Osteocyte (in vitro differentiated cells): ENCODE results near the gene AMBN. TPM values are rescaled to one million over a fixed set of nuclear protein-coding genes. Genes with fewer than 3 reads are reported as not detected.

Experiments
- DNase-seq: peaks from one replicate; pipeline ENCODE4 v3.0.0; 2021; ENCODE audit warnings: mixed read lengths; ENCODE audit not compliant: unreplicated experiment; ENCODE audit errors: extremely low spot score
- H3K27ac Mint-ChIP-seq: one replicate; pipeline ENCODE4 v1.8.0; 2021; ENCODE audit warnings: mild to moderate bottlenecking, mixed read lengths; ENCODE audit not compliant: unreplicated experiment
- H3K27me3 Mint-ChIP-seq: one replicate; pipeline ENCODE4 v1.8.0; 2021; ENCODE audit warnings: mixed read lengths; ENCODE audit not compliant: unreplicated experiment
- H3K36me3 Mint-ChIP-seq: one replicate; pipeline ENCODE4 v1.8.0; 2021; ENCODE audit warnings: mixed read lengths; ENCODE audit not compliant: unreplicated experiment
- H3K4me1 Mint-ChIP-seq: one replicate; pipeline ENCODE4 v1.8.0; 2021; ENCODE audit warnings: mixed read lengths; ENCODE audit not compliant: unreplicated experiment
- H3K4me3 Mint-ChIP-seq: one replicate; pipeline ENCODE4 v1.8.0; 2021; ENCODE audit warnings: mild to moderate bottlenecking, moderate library complexity, mixed read lengths; ENCODE audit not compliant: unreplicated experiment
- H3K9me3 Mint-ChIP-seq: one replicate; pipeline ENCODE4 v1.8.0; 2021; ENCODE audit warnings: mixed read lengths; ENCODE audit not compliant: unreplicated experiment
- CTCF ChIP-seq: fragments of 200-600 bp; sonication (generic); IDR thresholded peaks from 2 replicates; pipeline ENCODE4 v1.5.0; 2021; ENCODE audit warnings: antibody characterized with exemption, mild to moderate bottlenecking, moderate library complexity
- total RNA-seq: library from RNA; stranded (reverse); gene quantifications from 2 replicates; pipeline ENCODE4 v1.2.1, GENCODE V29; 2021

The AMBN gene
- total RNA-seq, 1 donor from 2014 or later = not detected

GRCh38 chr4:70606459-70606858, 14.4 kb downstream of the AMBN start:
- Mint-ChIP-seq H3K27me3 (peaks cover 58% of the 10 kb centered on the region), H3K36me3 (no peaks in the 10 kb centered on the region), H3K4me3 (no peak overlapping the region), H3K27ac (no peak overlapping the region), H3K4me1 (no peaks in the 10 kb centered on the region), H3K9me3 (no peaks in the 10 kb centered on the region)
- DNase-seq = no peak
- TF ChIP-seq CTCF = no peak

DNA sequence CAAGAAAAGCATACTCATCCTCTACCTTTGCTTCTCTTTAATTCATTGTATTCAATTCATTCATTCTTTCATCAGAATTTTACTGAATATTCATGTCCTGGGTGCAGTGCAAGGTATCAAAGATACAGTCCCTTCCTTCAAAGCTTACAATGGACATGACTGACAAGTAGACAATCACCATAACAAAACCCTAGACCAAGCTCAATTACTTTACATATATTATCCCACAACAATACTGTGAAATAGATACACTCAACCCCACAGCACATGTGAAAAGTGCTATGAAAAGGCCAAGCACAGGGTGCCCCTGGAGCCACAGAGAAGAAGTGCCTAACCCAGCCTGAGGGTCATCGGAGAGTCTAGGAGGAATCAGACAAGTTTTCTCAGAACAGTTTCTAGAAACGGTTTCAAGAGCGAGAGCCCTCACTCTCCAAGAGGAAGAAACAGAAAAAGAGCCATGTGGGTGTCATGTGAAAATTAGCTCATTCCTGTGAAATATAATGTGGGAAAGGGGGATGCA, 15.3 kb downstream of the AMBN start:
- DNase-seq = no peak
- Mint-ChIP-seq H3K9me3 (no peaks in the 10 kb centered on the region), H3K27me3 (peaks cover 51% of the 10 kb centered on the region), H3K4me1 (no peaks in the 10 kb centered on the region), H3K4me3 (no peak overlapping the region), H3K36me3 (no peaks in the 10 kb centered on the region), H3K27ac (no peak overlapping the region)
- TF ChIP-seq CTCF = no peak

DNA sequence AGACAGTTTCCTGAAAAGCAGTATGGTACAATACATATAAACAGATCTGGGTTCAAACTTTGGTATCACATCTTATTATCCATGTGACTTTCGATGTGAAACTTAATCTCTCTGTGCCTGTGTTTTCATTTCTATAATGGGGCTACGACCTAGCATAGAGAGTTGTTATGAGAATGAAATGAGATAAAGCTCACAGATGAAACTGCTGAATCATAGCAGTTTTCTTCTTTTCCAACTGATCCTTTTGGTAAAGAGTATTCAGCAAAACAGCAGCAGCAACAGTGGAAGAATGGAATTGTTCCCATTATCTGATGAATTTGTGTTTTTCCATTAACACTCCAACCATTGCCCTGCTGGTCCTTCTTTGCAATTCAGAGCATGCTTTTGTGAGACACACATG, 16.3 kb downstream of the AMBN start:
- no peaks in the 10 kb centered on the region for H3K36me3 Mint-ChIP-seq
- no peak overlapping the region for H3K4me3 Mint-ChIP-seq
- no peaks in the 10 kb centered on the region for H3K4me1 Mint-ChIP-seq
- TF ChIP-seq CTCF = no peak
- no peaks in the 10 kb centered on the region for H3K9me3 Mint-ChIP-seq
- peaks cover 58% of the 10 kb centered on the region for H3K27me3 Mint-ChIP-seq
- no peak for DNase-seq
- H3K27ac Mint-ChIP-seq = no peak overlapping the region

DNA sequence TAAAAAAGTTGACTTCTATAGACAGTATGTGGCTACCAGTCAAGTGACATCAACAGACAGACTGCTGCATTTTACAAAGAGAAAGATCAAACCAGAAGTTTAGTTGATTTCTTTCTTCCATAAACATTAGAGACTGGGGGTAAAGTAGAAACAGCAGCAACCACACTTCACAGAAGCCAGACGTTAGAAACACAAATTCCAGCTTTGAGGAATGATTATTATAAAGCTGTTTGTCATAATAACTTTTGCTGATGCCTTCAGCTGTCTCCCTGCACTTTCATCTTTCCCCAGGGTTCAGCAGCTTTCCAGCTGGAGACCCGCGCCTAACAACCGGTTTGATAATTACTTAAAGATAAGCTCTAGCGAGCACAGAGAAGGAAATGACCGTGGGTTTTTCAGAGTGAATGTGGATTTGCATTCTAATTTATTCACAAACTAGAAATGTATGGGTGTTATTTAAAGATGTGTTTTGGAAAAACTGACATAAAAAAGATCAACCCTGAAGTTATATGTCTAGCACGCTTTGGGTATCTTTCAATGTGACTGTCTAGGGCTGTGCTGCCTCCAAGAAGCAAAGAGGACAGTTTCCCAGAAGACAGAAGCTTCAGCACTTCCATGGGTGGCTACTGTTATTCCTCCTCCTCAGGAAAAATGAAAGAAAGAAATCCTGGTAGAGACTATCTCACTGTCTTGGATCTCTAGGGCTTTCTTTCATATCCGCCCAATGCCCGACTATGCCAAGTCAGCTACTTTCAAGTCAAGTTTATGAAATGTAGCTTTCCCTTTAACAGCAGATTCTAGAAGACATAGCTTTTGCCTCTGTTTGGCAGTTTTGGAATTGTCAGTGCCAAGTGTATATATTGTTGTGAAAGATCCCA, 21.5 kb downstream of the AMBN start:
- Mint-ChIP-seq H3K36me3 (no peaks in the 10 kb centered on the region), H3K4me1 (no peaks in the 10 kb centered on the region), H3K9me3 (no peaks in the 10 kb centered on the region), H3K4me3 (no peak overlapping the region), H3K27me3 (peaks cover 57% of the 10 kb centered on the region), H3K27ac (no peak overlapping the region)
- TF ChIP-seq CTCF = no peak
- DNase-seq = no peak

DNA sequence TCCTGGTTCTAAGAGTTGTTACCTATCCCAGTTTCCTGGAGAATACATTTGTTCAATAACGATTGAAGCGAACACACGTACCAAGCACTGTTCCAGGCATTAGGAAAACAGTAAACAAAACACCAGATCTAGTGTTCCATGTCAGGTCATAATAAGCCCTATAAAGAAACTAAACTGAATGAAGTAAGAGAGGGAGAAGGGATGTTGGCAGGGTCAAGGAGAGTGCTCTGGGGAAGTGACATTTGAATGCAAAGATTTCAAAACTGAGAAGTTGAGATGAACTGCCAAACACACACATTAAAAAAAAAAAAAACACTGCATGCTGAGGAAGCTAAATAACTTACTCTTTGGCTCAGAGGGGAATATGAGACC, 22.1 kb downstream of the AMBN start:
- Mint-ChIP-seq H3K36me3 (no peaks in the 10 kb centered on the region), H3K27me3 (peaks cover 61% of the 10 kb centered on the region), H3K4me3 (no peak overlapping the region)

More for the DNA sequence above, 22.1 kb downstream of the AMBN start:
- Mint-ChIP-seq H3K4me1 (no peaks in the 10 kb centered on the region), H3K9me3 (no peaks in the 10 kb centered on the region), H3K27ac (no peak overlapping the region)
- TF ChIP-seq CTCF = no peak
- no peak for DNase-seq
